GM18498 (cell line): Measurements from ENCODE around the gene WDR62.
A peak's percentile ranks its signal among the peaks of the same experiment; 100 is the strongest.

ENCODE experiments used
- ATAC-seq: cut with Tn5 transposase; IDR thresholded peaks from one replicate; pipeline ENCODE4 v1.9.1; 2021; ENCODE audit warnings: mild to moderate bottlenecking, moderate library complexity; ENCODE audit not compliant: unreplicated experiment

WDR62 gene

DNA sequence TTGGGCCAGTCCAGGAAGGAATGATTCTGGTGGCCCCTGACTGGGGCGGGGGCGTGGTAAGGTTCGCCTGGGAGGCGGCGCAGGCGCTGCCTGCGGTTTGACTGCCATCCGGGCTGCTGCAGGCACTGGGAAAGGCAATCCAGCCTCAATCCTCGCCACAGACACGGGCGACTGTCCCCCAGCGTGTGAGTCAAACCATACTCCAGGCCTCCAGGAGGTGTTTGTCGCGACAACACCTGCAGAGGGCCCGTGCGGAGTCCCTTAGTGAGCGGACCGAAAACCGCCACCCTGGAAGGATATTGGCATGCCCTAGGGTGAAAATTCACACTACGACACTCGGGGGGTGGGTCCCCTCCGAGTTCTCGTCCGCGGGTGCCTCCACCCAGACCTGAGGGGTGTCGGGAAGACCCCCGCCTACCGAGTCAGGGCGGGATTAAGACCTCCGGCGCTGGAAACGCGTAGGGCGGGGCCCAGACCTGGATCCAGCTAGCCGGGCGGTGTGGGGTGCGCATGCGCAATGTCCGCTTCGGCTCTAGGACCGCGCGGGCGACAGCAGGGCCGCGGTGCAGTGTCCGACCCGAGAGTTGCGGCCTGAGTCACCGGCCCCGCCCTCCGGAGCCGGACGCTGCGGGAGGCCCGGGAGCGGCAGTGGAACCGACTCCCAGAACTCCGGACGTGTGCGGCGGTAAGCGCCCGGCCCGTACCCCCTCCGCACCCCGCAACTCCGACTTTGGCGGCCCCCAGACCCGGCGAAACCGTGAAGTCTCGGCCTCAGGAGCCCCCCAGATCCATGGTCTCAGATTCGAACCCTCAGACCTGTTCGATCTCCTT lies 85.0 kb downstream of the WDR62 start, which contains the start of gene CAPNS1:
Gene CAPNS1 (plus strand): TSS at position 594 of the 831 bp plus-strand sequence. CDS start 946 bp downstream, outside the sequence.
- ATAC-seq = peak; percentile 78

DNA sequence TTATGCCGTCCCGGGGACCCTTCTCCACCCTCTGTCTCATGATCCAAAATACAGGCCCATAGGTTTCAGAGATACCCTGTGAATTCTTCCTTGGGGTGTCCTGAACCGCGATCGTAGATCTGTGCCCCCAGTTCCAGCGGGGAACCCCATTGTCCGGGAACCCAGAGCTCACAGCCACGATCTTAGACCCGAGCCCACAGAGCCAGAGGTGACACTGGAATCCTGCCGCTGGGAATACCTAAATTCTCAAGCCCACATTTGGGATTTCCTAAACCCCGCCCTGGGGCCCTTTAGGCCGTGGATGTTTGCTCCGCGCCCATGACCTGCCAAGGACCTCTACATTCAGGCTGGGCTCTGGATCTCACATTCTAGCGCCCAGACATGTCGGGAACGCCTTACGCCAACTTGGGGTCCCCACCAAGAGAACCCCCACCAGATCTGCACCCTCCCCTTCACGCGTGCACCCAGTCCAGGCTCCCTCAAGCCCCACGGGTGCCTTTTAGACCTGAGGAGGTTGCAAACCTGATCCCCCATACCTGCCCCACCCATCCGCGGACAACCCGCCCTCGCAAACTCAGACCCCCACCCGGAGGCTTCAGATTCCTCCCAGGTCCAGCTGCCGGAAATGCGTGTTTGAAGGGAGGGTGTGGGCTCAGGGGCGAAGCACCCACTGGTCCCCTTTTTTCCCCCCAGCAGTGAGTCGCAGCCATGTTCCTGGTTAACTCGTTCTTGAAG lies 85.8 kb downstream of the WDR62 start:
- peak; percentile 23 for ATAC-seq

DNA sequence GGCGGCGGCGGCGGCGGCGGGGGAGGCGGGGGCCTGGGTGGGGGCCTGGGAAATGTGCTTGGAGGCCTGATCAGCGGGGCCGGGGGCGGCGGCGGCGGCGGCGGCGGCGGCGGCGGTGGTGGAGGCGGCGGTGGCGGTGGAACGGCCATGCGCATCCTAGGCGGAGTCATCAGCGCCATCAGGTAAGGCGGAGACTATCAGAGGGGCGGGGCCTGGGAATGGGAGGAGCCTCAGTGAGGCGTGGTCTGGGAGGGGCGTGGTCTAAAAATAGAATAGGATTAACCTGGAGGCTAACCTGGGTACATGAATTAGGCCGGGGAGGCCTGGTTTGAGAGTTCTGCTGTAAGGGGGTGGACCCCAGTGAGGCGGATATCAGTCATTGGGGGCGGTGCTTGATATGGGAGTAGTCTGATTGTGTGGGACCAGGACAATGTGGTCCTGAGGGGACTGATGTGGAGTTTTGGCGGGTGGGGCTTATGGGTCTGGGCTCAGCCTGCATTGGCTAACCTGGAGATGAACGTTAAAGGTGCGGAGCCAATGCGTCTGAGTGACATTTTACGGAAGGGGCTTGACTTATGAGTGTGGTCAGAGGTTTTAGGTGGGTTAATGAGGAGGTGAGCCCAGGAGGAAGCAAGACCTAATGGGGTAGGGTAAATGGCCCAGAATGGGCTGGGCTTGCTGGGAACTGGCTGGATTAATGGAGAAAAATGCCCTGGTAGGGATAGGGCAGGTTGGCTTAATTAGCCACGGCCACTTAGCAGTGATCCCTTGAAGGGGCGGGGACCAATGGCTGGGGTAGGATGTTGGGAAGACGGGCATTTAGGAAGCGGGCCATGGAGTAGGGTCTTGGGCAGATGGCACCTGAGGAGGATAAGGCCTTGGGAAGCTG lies 86.6 kb downstream of the WDR62 start:
- peak; percentile 52 for ATAC-seq

GRCh38 chr19:36142046-36142445 lies 87.3 kb downstream of the WDR62 start:
- ATAC-seq = no peak

- no peak for ATAC-seq
Measured at GRCh38 chr19:36142496-36142895, 87.8 kb downstream of the WDR62 start.

GRCh38 chr19:36144624-36145023 lies 89.9 kb downstream of the WDR62 start:
- ATAC-seq = no peak

DNA sequence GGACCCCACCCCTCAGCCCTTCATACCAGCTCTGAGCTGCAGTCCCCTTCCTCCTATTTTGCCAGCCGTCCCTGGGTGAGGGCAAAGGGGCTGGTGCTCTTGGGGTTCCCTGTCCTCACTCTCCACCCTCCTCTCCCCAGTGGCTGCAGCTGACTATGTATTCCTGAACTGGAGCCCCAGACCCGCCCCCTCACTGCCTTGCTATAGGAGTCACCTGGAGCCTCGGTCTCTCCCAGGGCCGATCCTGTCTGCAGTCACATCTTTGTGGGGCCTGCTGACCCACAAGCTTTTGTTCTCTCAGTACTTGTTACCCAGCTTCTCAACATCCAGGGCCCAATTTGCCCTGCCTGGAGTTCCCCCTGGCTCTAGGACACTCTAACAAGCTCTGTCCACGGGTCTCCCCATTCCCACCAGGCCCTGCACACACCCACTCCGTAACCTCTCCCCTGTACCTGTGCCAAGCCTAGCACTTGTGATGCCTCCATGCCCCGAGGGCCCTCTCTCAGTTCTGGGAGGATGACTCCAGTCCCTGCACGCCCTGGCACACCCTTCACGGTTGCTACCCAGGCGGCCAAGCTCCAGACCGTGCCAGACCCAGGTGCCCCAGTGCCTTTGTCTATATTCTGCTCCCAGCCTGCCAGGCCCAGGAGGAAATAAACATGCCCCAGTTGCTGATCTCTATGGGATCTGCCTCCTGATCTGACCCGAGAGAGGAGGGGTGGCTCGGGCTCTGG lies 95.1 kb downstream of the WDR62 start:
- no peak for ATAC-seq

GRCh38 chr19:36150586-36150985 lies 95.9 kb downstream of the WDR62 start:
- ATAC-seq = no peak

GRCh38 chr19:36151144-36152018 lies 96.7 kb downstream of the WDR62 start:
- ATAC-seq = no peak

DNA sequence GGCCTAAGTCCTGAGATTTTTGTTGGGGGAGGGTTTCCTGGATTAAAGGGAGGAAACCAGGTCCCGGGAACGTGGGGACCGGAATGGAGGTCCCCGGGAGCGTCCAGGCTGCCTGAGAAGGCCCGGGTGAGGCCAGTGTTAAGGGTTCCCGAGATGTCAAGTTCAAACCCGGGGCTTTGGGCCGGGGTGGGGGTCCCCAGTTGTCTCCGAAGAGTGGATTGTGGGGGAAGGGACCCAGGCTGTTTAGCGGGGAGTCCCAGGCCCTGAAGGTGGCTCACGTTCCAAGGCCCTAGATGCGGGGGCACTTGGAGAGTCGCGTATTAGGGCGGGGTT lies 97.3 kb downstream of the WDR62 start:
- ATAC-seq = no peak

DNA sequence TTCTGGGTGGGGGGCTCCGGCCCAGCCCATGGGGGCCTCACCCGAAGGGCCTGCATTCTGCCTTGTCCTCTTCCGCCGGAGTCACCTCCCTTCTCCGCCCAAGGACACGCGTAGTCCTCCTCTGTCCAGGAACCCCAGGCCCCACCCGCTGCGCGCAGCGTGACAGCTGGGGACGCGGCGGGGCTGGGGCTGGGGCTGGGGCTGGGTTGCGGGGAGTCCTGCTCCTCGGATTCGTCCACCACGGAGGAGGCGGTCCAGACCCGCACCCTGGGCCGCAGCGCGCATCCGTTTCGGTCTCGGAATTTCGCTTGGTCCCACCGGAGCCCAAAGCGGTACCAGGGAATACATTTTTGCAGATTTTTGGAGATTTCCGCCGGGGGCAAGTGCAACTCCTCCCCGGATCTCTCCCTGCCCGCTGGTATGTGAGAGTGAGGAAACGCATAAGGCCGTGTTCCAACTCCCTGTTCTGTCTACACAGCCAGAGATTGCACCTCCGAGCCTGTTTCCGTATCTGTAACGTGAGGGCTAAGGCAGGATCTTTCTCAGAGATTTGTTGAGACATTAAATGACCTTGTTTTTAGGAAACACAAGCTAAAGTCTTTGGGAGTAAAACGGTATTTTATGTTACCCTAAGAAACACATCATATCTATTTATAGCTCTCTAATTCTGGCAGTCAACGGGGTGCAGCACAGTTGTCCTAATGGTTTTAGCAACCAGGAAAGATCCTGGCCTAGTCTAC lies 97.8 kb downstream of the WDR62 start, which contains the start of gene COX7A1:
Gene COX7A1 (minus strand): TSS at position 96 of the 740 bp plus-strand sequence. CDS start 40 bp downstream, at position 56.
- no peak for ATAC-seq

GRCh38 chr19:36153126-36153525 lies 98.4 kb downstream of the WDR62 start:
- ATAC-seq = no peak
